ENCODE results near the gene DCAF5. TPM values are rescaled to one million over a fixed set of nuclear protein-coding genes. Genes with fewer than 3 reads are reported as not detected.
"Not testable (repeated sequence)": the region's sequence is repeated elsewhere in the genome, so short reads cannot be mapped to it uniquely, and the experiment has no call there.

The DCAF5 gene
- total and polyA plus RNA-seq, 2 donors (not counting 1 experiment from before 2014, with no cell fraction given): 62.2 to 65.5 TPM

GRCh38 chr14:69171569-69171968 lies 18.6 kb upstream of the DCAF5 start:
- WGBS (ENCODE audit: insufficient coverage): no CpG with 5 or more reads among the region's 2 CpGs

GRCh38 chr14:69170839-69171238 lies 17.9 kb upstream of the DCAF5 start:
- ChIA-PET POLR2A (no interaction called here), CTCF (no interaction called here)
- Histone ChIP-seq H3K36me3 (replicated peaks in 1 of 2; ENCODE audit: control extremely low read depth in 1 of 2, control insufficient read depth in 1 of 2, extremely low read depth in 1 of 2, insufficient read depth in 2 of 2, low read length in 1 of 2) (no peaks in the 10 kb centered on the region), H3K9ac (ENCODE audit: low read length) (no peak overlapping the region), H3K4me3 (ENCODE audit: control extremely low read depth in 1 of 5, extremely low read depth in 1 of 5, insufficient read depth in 1 of 5, low read depth in 2 of 5, low read length in 4 of 5) (no peak overlapping the region), H2AFZ (ENCODE audit: insufficient read depth, low read depth, low read length, poor library complexity, severe bottlenecking) (no peak overlapping the region), H3K27me3 (replicated peaks in 1 of 4; ENCODE audit: control extremely low read depth in 1 of 4, control insufficient read depth in 3 of 4, insufficient read depth in 4 of 4, low read length in 3 of 4) (peaks cover 0 to 4% (median under 1%) of the 10 kb centered on the region in 4 experiments), H3K79me2 (ENCODE audit: control insufficient read depth, insufficient read depth, low read length) (no peaks in the 10 kb centered on the region), H3K4me2 (replicated peaks; ENCODE audit: low read depth, low read length, poor library complexity, severe bottlenecking) (no peak overlapping the region), H4K20me1 (ENCODE audit: control insufficient read depth, insufficient read depth, low read length, poor library complexity, severe bottlenecking) (no peaks in the 10 kb centered on the region), H3K4me1 (ENCODE audit: control insufficient read depth in 2 of 2, insufficient read depth in 2 of 2, low read length in 2 of 2) (no peaks in the 10 kb centered on the region), H3K27ac (ENCODE audit: low read length in 2 of 2) (no peak overlapping the region), H3K9me3 (ENCODE audit: control extremely low read depth in 1 of 3, control insufficient read depth in 2 of 3, insufficient read depth in 1 of 3, low read length in 2 of 3) (peaks cover 0 to 5% (median 0%) of the 10 kb centered on the region in 3 donors)
- 40% methylated on average over 1 of the region's 1 CpG for WGBS (ENCODE audit: insufficient coverage)
- peaks cover 22% of the 10 kb centered on the region for H3K27me3 Mint-ChIP-seq
- H3K4me3 Mint-ChIP-seq: no peak overlapping the region
- H3K4me1 Mint-ChIP-seq: no peaks in the 10 kb centered on the region
- peaks cover 2% of the 10 kb centered on the region for H3K9me3 Mint-ChIP-seq (ENCODE audit: insufficient read depth)
- TF ChIP-seq CTCF (IDR thresholded peaks at IDR 0.05) (no peak), EZH2 (IDR thresholded peaks at IDR 0.05; ENCODE audit: borderline replicate concordance, insufficient read depth, low read depth, low read length, poor library complexity, severe bottlenecking) (no peak)
- DNase-seq: no peak
- H3K27ac Mint-ChIP-seq: no peak overlapping the region
- no peak for ATAC-seq (ENCODE audit: low read depth)
- intact Hi-C loops (cut with micrococcal nuclease): no loop called here

More at GRCh38 chr14:69171569-69171968, 18.6 kb upstream of the DCAF5 start:
- intact Hi-C loops (cut with micrococcal nuclease): no loop called here
- H3K27ac Mint-ChIP-seq: no peak overlapping the region
- no peak overlapping the region for H3K4me3 ChIP-seq (ENCODE audit: control extremely low read depth in 1 of 5, extremely low read depth in 1 of 5, insufficient read depth in 1 of 5, low read depth in 2 of 5, low read length in 4 of 5)
- DNase-seq (no peak), ATAC-seq (ENCODE audit: low read depth) (no peak)
- peaks cover 0 to 4% (median 1%) of the 10 kb centered on the region in 4 experiments for H3K27me3 ChIP-seq (replicated peaks in 1 of 4; ENCODE audit: control extremely low read depth in 1 of 4, control insufficient read depth in 3 of 4, insufficient read depth in 4 of 4, low read length in 3 of 4)
- H2AFZ ChIP-seq (ENCODE audit: insufficient read depth, low read depth, low read length, poor library complexity, severe bottlenecking): no peak overlapping the region
- H3K4me1 Mint-ChIP-seq: no peaks in the 10 kb centered on the region
- H3K36me3 ChIP-seq (replicated peaks in 1 of 2; ENCODE audit: control extremely low read depth in 1 of 2, control insufficient read depth in 1 of 2, extremely low read depth in 1 of 2, insufficient read depth in 2 of 2, low read length in 1 of 2): no peaks in the 10 kb centered on the region
- no peaks in the 10 kb centered on the region for H3K4me1 ChIP-seq (ENCODE audit: control insufficient read depth in 2 of 2, insufficient read depth in 2 of 2, low read length in 2 of 2)
- no peaks in the 10 kb centered on the region for H3K79me2 ChIP-seq (ENCODE audit: control insufficient read depth, insufficient read depth, low read length)
- H4K20me1 ChIP-seq (ENCODE audit: control insufficient read depth, insufficient read depth, low read length, poor library complexity, severe bottlenecking): no peaks in the 10 kb centered on the region
- peaks cover 23% of the 10 kb centered on the region for H3K27me3 Mint-ChIP-seq
- peaks cover 0 to 5% (median 0%) of the 10 kb centered on the region in 3 donors for H3K9me3 ChIP-seq (ENCODE audit: control extremely low read depth in 1 of 3, control insufficient read depth in 2 of 3, insufficient read depth in 1 of 3, low read length in 2 of 3)
- no peak overlapping the region for H3K27ac ChIP-seq (ENCODE audit: low read length in 2 of 2)
- no peak overlapping the region for H3K4me2 ChIP-seq (replicated peaks; ENCODE audit: low read depth, low read length, poor library complexity, severe bottlenecking)
- TF ChIP-seq EZH2 (IDR thresholded peaks at IDR 0.05; ENCODE audit: borderline replicate concordance, insufficient read depth, low read depth, low read length, poor library complexity, severe bottlenecking): no peak
- no peak for TF ChIP-seq CTCF (IDR thresholded peaks at IDR 0.05)
- H3K4me3 Mint-ChIP-seq: no peak overlapping the region
- POLR2A ChIA-PET: no interaction called here
- CTCF ChIA-PET: no interaction called here
- H3K9ac ChIP-seq (ENCODE audit: low read length): no peak overlapping the region
- no peaks in the 10 kb centered on the region for H3K9me3 Mint-ChIP-seq (ENCODE audit: insufficient read depth)

- H2AFZ ChIP-seq (ENCODE audit: insufficient read depth, low read depth, low read length, poor library complexity, severe bottlenecking); intact Hi-C loops (cut with micrococcal nuclease); H3K4me3 ChIP-seq (ENCODE audit: control extremely low read depth in 1 of 5, extremely low read depth in 1 of 5, insufficient read depth in 1 of 5, low read depth in 2 of 5, low read length in 4 of 5); H4K20me1 ChIP-seq (ENCODE audit: control insufficient read depth, insufficient read depth, low read length, poor library complexity, severe bottlenecking); H3K27ac Mint-ChIP-seq; H3K36me3 ChIP-seq (replicated peaks in 1 of 2; ENCODE audit: control extremely low read depth in 1 of 2, control insufficient read depth in 1 of 2, extremely low read depth in 1 of 2, insufficient read depth in 2 of 2, low read length in 1 of 2); H3K4me3 Mint-ChIP-seq; H3K4me1 Mint-ChIP-seq; CTCF ChIA-PET; ATAC-seq (ENCODE audit: low read depth); H3K9ac ChIP-seq (ENCODE audit: low read length); H3K9me3 ChIP-seq (ENCODE audit: control extremely low read depth in 1 of 3, control insufficient read depth in 2 of 3, insufficient read depth in 1 of 3, low read length in 2 of 3); H3K27ac ChIP-seq (ENCODE audit: low read length in 2 of 2); H3K27me3 ChIP-seq (replicated peaks in 1 of 4; ENCODE audit: control extremely low read depth in 1 of 4, control insufficient read depth in 3 of 4, insufficient read depth in 4 of 4, low read length in 3 of 4); H3K4me1 ChIP-seq (ENCODE audit: control insufficient read depth in 2 of 2, insufficient read depth in 2 of 2, low read length in 2 of 2); H3K4me2 ChIP-seq (replicated peaks; ENCODE audit: low read depth, low read length, poor library complexity, severe bottlenecking); DNase-seq; H3K79me2 ChIP-seq (ENCODE audit: control insufficient read depth, insufficient read depth, low read length): not testable (repeated sequence)
- POLR2A ChIA-PET: interaction anchor here (0.7 kb wide), 1 partner anchor 19 kb away, joined by 3 read pairs; no protein-coding TSS in a partner anchor
- Mint-ChIP-seq H3K9me3 (ENCODE audit: insufficient read depth) (peaks cover 17% of the 10 kb centered on the region), H3K27me3 (peaks cover 40% of the 10 kb centered on the region)
- 86% methylated on average over 2 of the region's 2 CpGs for WGBS (ENCODE audit: insufficient coverage)
Observed at GRCh38 chr14:69165787-69166186, 12.9 kb upstream of the DCAF5 start.

Data from B cell (primary cell).